Dedifferentiated amniotic fluid mesenchymal stem cell (primary cell): ENCODE results near the gene RABL2B.
"Not testable (repeated sequence)": the region's sequence is repeated elsewhere in the genome, so short reads cannot be mapped to it uniquely, and the experiment has no call there.

Source experiments
- DNase-seq: peaks from one replicate; pipeline ENCODE4 v3.0.0-alpha.2; 2016; ENCODE audit errors: extremely low spot score

Gene RABL2B

DNA sequence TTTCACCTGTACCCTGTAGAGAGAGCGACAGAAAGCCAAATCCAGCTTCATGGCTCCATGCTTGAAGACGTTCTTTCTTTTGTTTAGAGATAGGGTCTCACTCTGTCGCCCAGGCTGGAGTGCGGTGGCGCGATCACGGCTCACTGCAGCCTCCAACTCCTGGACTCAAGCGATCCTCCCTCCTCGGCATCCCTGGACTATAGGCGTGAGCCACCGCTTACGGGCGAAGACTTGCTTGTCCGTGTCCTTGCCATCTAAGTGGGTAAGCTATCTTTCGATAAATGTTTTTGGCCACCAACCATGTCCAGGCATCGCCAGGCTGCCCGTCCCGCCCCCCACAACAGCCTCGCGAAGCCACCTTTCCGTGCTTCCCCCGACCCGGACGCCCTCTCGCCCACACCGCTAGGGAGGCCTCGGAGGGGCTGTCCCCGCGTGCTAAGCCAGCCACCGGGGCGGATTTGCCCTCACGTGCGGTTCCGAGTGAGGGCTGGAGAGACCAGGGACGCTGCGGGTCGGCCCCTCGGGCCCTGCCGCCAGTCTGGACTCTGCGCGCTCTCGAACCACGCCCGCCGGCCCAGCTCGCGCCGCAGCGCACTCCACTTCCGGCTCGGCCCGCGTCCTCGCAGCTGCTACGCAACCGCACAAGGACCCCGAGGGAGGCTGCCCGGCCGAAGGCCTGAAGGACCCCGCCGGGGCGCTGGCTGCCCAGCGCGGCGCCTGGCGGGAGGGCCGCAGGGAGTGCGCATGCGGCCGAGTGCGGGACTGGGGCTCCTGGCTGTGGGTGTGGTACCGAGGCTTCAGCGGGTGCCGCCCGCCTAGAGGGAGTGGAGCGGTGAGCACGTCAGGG is at the start of gene RABL2B:
Gene RABL2B (minus strand): TSS at position 604 of the 847 bp plus-strand sequence. CDS start 1,342 bp downstream, outside the sequence.
- peak; percentile 77 for DNase-seq

DNA sequence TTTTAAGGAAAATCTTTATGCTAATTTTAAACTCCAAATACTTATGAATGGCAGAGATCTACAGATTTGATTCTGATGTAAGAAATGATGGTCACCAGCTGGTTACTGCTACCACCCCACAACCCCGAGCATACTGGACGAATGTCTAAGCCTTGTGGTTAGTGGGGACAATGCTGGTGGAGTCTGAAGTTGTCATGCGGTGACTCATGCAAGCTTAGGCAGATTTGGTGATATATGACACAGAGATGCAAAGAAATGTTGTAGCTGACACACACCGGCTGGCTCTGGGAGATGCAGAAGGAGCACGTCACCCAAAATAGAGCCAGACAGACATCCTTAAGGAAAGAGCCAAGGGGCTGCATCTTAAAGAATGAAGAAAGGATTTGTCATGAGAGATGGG is 3.5 kb upstream of the RABL2B start:
- DNase-seq: not testable (repeated sequence)

DNA sequence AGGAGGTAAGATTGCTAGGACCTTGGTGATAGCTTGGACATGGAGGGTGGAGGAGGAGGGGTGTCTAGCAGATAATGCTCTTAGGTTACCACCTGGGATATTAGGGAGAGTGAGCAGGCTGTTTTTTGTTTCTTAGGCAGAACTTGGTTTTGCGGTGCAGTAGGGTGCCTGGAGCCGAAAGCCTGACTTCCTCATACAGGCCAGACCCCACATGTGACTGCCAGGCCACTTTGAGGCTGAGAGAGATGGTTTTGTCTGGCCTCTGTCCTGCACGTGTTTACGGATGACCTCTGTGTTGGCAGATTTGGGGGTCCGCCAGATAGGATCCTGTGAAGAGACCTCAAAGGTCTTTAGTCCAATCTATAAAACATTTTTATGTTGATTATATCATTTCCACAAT is 1.9 kb upstream of the RABL2B start:
- DNase-seq: not testable (repeated sequence)

DNA sequence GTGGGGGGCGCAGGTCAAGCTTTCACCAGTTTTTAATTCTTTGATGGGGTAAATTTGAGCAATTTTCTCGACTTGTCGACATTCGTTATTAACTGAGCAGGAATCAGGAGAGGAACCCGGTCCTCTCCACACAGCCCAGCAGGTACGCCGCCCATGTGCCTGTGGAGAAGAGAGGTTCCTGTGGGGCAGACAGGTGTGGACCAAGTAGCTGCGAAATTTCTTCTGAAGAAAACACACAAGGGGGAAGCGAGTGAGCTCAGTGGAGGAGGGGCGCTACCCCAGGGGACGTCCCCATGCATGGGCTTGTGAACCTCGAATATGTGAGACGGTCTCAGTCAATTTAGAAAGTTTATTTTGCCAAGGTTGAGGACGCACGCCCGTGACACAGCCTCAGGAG is 442 bp upstream of the RABL2B start:
- not testable (repeated sequence) for DNase-seq

DNA sequence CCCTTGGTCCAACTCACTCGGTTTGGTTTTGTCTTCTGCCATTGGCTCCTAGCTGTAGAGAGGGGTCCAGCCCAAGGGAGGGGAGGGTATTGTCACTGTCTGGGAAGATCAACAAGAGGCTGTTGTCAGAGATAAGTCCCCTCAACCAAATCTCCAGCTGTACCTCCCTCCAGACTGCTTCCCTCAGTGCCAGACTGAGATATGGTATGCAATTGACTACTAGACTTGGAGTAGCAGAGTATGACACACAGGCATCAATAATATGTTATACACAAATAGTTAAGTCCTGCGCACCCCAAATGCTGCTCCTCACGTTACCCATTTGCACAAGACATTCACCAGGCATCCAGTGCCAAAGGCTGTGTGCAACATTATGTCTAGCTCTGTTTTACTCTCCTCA is 1.2 kb downstream of the RABL2B start:
- not testable (repeated sequence) for DNase-seq

DNA sequence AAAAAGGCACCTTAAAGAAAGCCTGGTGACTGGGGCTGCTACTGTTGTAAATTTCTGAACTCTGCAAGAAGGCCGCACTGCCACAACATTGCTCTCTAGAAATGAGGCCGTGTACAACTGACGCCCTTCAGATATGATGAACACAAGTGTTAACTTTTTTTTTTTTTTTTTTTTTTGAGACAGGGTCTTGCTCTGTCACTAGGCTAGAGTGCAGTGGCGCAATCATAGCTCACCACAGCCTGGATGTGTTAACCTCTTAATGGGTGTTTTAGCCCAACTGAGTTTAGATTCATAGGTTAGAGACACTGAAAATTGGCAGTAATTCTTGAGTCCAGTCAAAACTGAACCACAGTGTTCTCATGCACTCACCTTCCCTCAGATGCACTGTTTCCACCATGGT is 3.2 kb downstream of the RABL2B start:
- not testable (repeated sequence) for DNase-seq

DNA sequence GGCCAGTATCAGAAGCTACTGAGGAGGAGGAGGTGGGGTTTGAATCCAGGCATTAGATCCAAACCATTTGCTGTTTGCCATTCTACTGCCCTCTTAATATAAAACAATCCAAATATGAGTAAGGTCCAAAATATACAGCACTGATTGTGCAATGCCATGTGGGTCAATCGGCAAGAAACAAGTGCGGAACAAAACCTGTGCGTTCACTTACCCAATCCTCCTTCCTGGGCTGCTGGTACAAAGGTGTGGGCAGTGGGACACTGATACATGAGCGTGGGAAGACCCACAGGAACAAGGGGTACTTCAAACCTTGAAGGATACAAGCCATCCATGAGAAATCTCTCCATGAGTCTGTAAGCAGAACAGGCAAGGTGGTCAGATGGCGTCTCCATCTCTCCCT is 5.8 kb downstream of the RABL2B start:
- DNase-seq: not testable (repeated sequence)

DNA sequence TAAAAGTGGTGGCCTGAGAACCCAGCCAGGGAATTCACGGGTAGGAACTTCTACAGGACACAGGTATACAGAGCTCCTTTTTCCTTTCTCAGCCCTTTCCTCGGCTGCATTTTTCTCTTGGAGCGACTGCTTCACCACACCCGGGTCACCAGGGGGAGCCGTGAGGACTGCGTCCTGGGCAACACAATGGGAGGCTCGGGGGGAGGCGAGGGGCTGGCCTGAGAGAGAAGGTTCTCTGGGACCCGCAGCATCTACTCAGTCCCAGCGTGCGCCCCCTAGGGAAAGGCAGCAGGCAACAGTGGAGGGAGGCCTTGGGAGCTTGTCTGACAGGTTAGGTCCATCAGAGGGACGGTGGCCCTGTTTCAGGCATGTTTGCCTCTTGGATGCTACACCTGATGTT is 8.3 kb downstream of the RABL2B start:
- DNase-seq: not testable (repeated sequence)

DNA sequence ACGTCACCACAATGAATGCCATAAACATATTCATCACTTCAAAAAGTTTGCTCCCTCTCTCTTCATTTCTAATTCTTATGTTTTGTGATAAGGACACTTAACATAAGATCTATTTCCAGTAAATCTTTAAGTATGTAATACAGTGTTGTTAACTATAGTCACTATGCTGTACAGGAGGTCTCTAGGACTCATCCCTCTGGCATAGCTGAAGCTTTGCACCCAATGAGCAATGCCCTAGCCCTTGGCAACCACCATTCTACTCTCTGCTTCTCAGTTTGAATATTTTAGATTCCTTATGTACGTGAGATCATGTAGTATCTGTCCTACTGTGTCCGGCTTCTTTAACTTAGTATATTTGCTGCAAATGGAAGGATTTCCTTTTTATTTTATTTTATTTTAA is 19.1 kb downstream of the RABL2B start:
- not testable (repeated sequence) for DNase-seq

DNA sequence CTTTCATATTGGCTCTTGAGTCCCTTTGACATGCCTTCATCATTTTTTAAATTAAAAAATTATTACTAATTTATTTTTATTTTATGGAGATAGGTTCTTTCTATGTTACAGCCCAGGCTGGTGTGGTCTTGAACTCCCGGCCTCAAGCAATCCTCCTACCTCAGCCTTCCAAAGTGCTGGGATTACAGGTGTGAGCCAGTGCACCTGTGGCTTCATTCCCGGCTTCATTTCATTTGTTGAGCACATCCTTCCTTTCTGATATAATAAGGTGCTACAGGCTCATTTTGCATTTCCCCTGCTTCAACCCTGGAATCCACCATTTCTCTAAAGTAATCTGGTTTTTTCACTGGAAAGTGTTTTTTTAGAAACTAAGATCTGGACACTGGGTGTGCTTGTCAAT is 21.6 kb downstream of the RABL2B start:
- DNase-seq: not testable (repeated sequence)

DNA sequence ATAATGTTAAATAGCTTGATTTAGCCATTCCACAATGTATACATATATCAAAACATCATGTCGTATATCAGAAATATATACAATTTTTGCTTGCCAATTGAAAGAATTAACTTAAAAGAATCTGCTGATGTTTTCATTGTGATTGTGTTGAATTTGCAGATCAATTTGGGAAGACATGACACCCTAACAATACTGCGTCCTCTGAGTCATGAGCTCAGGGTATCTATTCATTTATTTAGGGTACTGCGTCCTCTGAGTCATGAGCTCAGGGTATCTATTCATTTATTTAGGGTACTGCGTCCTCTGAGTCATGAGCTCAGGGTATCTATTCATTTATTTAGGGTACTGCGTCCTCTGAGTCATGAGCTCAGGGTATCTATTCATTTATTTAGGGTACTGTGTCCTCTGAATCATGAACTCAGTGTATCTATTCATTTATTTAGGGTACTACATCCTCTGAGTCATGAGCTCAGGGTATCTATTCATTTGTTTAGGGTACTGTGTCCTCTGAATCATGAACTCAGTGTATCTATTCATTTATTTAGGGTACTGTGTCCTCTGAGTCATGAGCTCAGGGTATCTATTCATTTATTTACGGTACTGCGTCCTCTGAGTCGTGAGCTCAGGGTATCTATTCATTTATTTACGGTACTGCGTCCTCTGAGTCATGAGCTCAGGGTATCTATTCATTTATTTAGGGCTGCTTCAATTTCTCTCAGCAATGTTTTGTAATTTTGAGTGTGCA is 23.7 kb downstream of the RABL2B start:
- peak; percentile 24 for DNase-seq

DNA sequence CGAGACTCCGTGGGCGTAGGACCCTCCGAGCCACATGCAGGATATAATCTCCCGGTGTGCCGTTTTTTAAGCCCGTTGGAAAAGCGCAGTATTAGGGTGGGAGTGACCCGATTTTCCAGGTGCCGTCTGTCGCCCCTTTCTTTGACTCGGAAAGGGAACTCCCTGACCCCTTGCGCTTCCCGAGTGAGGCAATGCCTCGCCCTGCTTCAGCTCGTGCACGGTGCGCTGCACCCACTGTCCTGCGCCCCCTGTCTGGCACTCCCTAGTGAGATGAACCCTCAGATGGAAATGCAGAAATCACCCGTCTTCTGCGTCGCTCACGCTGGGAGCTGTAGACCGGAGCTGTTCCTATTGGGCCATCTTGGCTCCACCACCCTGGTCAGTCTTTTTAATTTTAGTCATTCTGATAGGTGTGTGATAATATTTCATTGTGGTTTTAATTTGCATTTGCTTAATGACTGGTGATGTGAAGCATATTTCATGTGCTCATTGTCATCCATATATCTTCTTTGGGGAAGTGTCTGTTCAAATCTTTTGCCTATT is 26.4 kb downstream of the RABL2B start:
- DNase-seq: not testable (repeated sequence)

DNA sequence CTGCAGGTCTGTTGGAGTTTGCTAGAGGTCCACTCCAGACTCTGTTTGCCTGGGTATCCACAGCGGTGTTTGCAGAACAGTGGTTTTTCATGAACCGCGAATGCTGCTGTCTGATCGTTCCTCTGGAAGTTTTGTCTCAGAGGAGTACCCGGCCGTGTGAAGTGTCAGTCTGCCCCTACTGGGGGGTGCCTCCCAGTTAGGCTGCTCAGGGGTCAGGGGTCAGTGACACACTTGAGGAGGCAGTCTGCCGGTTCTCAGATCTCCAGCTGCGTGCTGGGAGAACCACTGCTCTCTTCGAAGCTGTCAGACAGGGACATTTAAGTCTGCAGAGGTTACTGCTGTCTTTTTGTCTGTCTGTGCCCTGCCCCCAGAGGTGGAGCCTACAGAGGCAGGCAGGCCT is 27.0 kb downstream of the RABL2B start:
- not testable (repeated sequence) for DNase-seq

DNA sequence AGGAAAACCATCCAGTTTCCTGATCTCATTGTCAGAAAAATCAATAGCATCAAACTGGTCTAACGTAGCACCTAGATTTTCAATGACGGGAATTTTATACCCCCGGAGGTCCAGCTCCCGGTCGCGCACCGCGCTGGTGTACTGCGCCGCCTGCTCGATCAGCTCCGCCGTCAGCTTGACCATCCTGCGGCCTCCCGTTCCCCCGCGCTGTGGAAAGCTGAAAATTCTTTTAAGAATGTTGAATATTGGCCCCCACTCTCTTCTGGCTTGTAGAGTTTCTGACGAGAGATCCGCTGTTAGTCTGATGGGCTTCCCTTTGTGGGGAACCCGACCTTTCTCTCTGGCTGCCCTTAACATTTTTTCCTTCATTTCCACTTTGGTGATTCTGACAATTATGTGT is 28.2 kb downstream of the RABL2B start:
- DNase-seq: not testable (repeated sequence)

DNA sequence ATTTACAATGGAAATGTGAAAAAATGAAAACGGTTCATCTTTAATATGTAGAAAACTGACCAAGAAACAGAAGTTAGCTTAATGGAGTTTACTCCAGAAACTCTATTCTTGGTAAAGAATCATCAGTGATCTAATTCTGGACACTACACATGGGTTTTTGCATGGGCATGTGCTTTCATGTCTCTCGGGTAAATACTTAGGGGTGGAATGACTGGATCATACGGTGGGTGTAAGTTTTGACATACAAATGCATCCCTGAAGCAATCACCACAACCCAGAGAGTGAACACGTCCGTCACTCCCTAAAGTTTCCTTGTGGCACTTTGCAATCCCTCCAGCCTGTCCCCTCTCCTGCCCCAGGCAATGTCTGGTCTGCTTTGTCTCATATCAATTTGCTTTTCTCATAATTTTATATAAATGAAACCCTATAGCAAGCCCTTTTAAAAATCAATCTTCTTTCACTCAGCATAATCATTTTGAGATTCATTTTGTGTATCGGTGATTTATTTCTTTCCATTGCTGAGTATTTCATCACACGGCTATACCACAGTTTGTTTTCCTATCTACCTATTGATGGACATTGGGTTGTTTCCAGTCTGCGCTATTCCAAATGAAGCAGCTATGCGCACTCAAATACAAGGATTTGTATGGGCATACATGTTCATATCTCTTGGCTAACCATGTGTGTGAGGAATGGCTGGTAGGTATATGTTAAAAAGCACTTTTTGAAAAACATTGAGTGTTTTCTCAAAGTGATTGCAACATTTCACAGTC is 33.9 kb downstream of the RABL2B start:
- DNase-seq: not testable (repeated sequence)

DNA sequence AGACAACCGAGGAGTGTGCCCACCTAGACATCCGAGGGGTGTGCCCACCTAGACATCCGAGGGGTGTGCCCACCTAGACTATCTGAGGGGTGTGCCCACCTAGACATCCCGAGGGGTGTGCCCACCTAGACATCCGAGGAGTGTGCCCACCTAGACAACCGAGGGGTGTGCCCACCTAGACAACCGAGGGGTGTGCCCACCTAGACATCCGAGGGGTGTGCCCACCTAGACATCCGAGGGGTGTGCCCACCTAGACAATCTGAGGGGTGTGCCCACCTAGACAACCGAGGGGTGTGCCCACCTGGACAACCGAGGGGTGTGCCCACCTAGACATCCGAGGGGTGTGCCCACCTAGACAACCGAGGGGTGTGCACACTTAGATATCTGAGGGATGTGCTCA is 34.8 kb downstream of the RABL2B start:
- not testable (repeated sequence) for DNase-seq

DNA sequence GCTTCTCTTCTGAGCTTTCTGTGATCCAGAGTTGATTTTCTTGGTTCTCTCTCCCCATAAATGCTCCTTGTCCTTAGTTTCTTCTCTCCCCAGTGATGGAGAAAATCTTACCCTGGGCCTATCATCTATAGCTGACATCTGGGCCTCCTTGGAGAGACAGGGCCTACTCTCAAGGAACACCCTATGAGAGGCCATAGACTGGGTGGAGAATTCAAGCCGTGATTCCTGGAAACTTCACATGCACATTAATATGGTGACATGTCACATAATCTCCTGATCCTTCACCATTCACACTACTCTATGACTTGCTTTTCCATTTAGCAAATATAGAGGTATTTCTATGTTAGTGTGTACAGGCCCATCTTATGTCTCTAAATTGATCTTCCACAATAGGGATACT is 35.9 kb downstream of the RABL2B start:
- DNase-seq: not testable (repeated sequence)

DNA sequence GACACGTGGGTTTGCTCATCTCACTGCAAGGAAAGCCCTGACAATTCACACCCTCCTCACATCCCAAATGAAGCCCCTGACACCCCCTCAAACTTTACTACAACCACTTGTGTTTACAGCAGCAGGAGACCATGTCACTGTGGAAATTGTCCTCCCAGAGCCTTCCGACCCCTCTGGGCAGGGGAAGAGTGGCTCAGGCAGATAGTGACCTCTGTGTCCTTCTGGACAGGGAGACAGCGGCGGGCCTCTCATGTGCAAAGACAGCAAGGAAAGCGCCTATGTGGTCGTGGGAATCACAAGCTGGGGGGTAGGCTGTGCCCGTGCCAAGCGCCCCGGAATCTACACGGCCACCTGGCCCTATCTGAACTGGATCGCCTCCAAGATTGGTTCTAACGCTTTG is 39.0 kb downstream of the RABL2B start:
- not testable (repeated sequence) for DNase-seq

DNA sequence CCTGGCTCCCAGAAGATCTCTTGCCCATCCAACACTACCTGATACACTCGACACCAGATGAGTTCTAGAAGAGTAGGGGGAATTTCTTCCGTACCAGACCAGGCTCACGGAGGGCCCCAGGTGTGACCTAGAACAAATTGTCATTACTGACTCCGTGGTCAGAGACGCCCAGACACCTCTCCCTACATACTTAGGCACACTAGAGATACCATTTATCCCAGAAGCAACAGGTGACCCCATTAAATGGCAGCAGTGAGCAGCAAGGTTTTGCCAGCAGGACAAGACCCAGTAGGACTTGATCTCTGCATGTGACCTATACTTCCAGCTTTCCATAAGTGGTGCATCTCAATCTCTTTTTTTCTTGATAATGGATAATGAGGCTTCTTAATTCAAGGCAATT is 42.7 kb downstream of the RABL2B start:
- not testable (repeated sequence) for DNase-seq

DNA sequence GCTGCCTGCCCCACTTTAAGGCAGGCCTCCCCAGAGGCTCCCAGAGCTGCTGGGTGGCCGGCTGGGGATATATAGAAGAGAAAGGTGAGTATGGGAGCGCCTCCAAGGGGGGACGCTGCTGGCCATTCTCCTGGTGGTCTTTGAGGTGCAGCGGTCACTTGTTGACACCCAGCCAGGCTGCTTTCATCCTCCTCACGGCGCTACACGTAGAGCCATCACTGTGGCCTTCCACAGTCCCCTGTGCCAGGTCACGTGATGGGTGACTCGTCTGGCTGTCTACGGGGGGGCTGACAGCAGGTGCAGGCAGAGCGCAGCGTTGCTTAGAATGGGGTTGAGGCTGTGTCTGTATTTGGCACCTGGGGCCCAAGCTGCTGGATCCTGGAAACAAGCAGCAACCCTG is 43.5 kb downstream of the RABL2B start:
- no peak for DNase-seq

DNA sequence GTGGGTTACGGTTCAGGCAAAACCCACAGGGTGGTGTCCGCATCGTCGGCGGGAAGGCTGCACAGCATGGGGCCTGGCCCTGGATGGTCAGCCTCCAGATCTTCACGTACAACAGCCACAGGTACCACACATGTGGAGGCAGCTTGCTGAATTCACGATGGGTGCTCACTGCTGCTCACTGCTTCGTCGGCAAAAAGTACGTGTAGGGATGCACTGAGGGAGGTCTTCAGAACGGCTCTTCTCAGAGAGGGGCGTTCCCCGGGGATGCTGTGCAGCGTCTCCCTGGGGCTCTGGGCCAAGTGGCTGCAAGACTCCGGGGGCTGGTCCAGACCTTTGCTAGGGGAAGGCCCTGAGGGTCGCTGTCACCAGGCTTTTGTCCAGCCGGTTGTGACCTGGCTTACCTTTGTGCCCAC is 44.2 kb downstream of the RABL2B start:
- no peak for DNase-seq
